Activated naive CD8-positive, alpha-beta T cell (primary cell): Measurements from ENCODE around the gene ZC3H18.

Experiments
- H3K27ac Mint-ChIP-seq: one replicate; pipeline ENCODE4 v1.8.0; 2021; ENCODE audit warnings: mixed read lengths
- H3K27me3 Mint-ChIP-seq: one replicate; pipeline ENCODE4 v1.8.0; 2021; ENCODE audit warnings: mixed read lengths
- H3K36me3 Mint-ChIP-seq: one replicate; pipeline ENCODE4 v1.8.0; 2021; ENCODE audit warnings: mixed read lengths
- H3K4me1 Mint-ChIP-seq: one replicate; pipeline ENCODE4 v1.8.0; 2021; ENCODE audit warnings: low read depth, mixed read lengths
- H3K4me3 Mint-ChIP-seq: one replicate; pipeline ENCODE4 v1.8.0; 2021; ENCODE audit warnings: mild to moderate bottlenecking, mixed read lengths
- H3K9me3 Mint-ChIP-seq: one replicate; pipeline ENCODE4 v1.8.0; 2021; ENCODE audit warnings: low read depth, mixed read lengths

ZC3H18 gene

GRCh38 chr16:88537859-88538258 lies 32.3 kb upstream of the ZC3H18 start:
- Mint-ChIP-seq H3K27me3 (peaks cover 2% of the 10 kb centered on the region), H3K4me1 (peaks cover 8% of the 10 kb centered on the region), H3K36me3 (no peaks in the 10 kb centered on the region), H3K4me3 (no peak overlapping the region), H3K27ac (no peak overlapping the region), H3K9me3 (no peaks in the 10 kb centered on the region)

DNA sequence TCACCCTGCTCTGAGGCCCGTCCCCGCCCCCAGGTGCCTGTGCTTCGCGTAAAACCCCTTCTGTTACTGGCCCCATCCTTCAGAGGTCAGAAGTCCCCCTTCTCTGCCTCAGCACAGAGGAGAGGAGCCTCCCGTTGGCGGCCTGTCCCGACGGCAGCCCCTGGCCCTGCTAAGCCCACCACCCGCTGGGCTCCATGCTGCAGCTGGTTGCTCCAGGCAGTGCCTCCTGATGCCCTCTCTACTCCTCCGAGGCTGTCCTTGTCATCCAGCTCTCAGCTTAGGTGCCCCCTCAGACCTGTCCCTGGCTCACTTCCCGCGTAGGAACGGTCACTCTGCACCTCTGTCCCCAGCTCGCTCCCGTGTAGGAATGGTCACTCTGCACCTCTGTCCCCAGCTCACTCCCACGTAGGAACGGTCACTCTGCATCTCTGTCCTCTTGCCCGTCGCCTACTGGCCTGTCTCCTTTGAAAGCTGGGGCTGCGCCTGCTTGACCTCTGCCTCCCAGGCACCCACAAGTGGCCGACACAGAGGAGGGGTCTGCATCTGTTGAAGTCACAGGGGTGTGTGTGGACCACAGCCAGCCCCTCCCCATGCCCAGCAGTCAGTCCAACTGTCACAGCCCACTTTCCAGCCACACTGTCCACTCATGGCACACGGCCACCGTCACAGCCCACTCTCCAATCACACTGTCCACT lies 31.7 kb upstream of the ZC3H18 start:
- peaks cover 3% of the 10 kb centered on the region for H3K36me3 Mint-ChIP-seq
- H3K4me3 Mint-ChIP-seq: no peak overlapping the region
- H3K27ac Mint-ChIP-seq: no peak overlapping the region
- peaks cover 8% of the 10 kb centered on the region for H3K4me1 Mint-ChIP-seq
- peaks cover 2% of the 10 kb centered on the region for H3K27me3 Mint-ChIP-seq
- H3K9me3 Mint-ChIP-seq: peaks cover 3% of the 10 kb centered on the region

DNA sequence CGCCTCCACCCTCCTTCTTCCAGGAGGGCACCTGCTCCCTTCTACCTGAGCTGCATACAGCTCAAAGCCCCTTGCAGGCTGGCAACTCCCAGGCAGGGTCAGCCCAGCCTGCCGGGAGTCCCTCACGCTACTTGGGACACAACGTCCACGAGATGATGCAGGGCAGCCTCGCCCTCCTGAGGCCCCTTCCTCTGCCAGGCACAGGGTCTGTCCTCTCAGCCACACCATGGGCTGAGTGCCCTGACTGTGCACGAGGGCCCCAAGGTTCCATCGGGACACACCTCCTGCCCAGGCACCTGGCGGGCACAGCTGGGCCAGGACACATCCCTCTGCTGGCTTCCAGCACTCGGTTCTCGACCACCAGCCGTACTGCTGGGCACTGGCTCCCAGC lies 30.9 kb upstream of the ZC3H18 start:
- Mint-ChIP-seq H3K27me3 (peaks cover 2% of the 10 kb centered on the region), H3K9me3 (peaks cover 6% of the 10 kb centered on the region), H3K4me1 (peaks cover 8% of the 10 kb centered on the region), H3K36me3 (peaks cover 5% of the 10 kb centered on the region), H3K4me3 (no peak overlapping the region), H3K27ac (no peak overlapping the region)

GRCh38 chr16:88539652-88540345 lies 30.4 kb upstream of the ZC3H18 start:
- Mint-ChIP-seq H3K27ac (no peak overlapping the region), H3K27me3 (peaks cover 2% of the 10 kb centered on the region), H3K4me3 (no peak overlapping the region), H3K4me1 (peaks cover 8% of the 10 kb centered on the region), H3K9me3 (peaks cover 6% of the 10 kb centered on the region), H3K36me3 (peaks cover 5% of the 10 kb centered on the region)

- Mint-ChIP-seq H3K4me1 (peaks cover 5% of the 10 kb centered on the region), H3K27ac (no peak overlapping the region)
Measured at GRCh38 chr16:88540346-88540977, 29.7 kb upstream of the ZC3H18 start.

GRCh38 chr16:88541831-88542616 lies 28.2 kb upstream of the ZC3H18 start:
- Mint-ChIP-seq H3K4me1 (no peaks in the 10 kb centered on the region), H3K27ac (no peak overlapping the region), H3K4me3 (no peak overlapping the region), H3K9me3 (peaks cover 6% of the 10 kb centered on the region), H3K36me3 (peaks cover 5% of the 10 kb centered on the region), H3K27me3 (peaks cover 9% of the 10 kb centered on the region)

More at GRCh38 chr16:88540346-88540977, 29.7 kb upstream of the ZC3H18 start:
- H3K4me3 Mint-ChIP-seq: no peak overlapping the region
- peaks cover 5% of the 10 kb centered on the region for H3K36me3 Mint-ChIP-seq
- H3K9me3 Mint-ChIP-seq: peaks cover 6% of the 10 kb centered on the region
- peaks cover 4% of the 10 kb centered on the region for H3K27me3 Mint-ChIP-seq

DNA sequence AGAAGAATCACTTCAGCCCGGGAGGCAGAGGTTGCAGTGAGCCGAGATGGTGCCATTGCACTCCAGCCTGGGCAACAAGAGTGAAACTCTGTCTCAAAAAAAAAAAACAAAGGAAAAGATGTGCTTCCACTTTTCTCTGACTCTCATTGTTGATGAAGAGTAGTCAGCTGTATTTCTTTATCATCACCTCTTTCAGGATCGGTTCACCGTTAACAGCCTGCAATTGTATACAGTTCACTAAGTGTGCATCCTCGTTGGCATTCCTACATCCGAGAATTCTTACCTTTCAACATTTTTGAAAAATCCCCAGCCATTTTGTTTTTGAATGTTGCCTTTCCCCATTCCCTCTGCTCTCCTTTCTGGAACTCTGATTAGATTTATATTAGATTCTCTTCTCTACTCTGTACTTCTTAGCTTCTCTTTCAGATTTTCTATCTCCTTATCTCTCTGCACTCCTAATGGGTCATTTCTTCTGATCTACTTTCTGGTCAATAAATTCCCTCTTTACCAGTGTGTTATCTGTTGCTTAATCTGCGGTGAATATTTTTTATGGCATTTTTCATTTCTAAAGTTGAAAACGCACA lies 26.9 kb upstream of the ZC3H18 start:
- Mint-ChIP-seq H3K9me3 (peaks cover 6% of the 10 kb centered on the region), H3K36me3 (peaks cover 5% of the 10 kb centered on the region), H3K4me3 (no peak overlapping the region), H3K27me3 (peaks cover 9% of the 10 kb centered on the region), H3K4me1 (no peaks in the 10 kb centered on the region), H3K27ac (no peak overlapping the region)

GRCh38 chr16:88545781-88546180 lies 24.4 kb upstream of the ZC3H18 start:
- Mint-ChIP-seq H3K4me3 (no peak overlapping the region), H3K27me3 (peaks cover 9% of the 10 kb centered on the region), H3K4me1 (peaks cover 6% of the 10 kb centered on the region), H3K36me3 (peaks cover 5% of the 10 kb centered on the region), H3K27ac (no peak overlapping the region), H3K9me3 (peaks cover 6% of the 10 kb centered on the region)

GRCh38 chr16:88548131-88548874 lies 21.9 kb upstream of the ZC3H18 start:
- peaks cover 4% of the 10 kb centered on the region for H3K36me3 Mint-ChIP-seq
- no peak overlapping the region for H3K4me3 Mint-ChIP-seq
- H3K9me3 Mint-ChIP-seq: peaks cover 5% of the 10 kb centered on the region
- peaks cover 8% of the 10 kb centered on the region for H3K27me3 Mint-ChIP-seq
- peaks cover 6% of the 10 kb centered on the region for H3K4me1 Mint-ChIP-seq
- no peak overlapping the region for H3K27ac Mint-ChIP-seq

DNA sequence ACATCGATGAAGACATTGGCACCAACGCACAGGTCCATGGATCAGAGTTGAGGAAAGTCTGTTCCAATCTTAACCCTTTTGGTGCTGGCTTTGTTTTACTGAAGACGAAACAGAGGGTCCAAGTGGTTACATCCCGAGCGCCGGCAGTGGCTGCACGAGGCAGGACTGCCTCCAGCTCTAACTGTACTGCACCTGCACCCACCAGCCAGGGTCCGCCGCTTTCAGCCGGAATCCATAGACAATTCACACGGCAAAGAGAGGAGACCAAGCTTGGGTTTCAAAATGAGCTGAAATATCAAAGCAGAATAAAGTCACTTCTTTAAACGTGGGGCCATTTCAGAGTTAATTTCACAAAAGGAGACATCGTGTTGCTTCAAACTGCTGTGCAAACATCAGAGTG lies 21.2 kb upstream of the ZC3H18 start:
- H3K4me1 Mint-ChIP-seq: peaks cover 6% of the 10 kb centered on the region
- H3K27me3 Mint-ChIP-seq: peaks cover 8% of the 10 kb centered on the region
- H3K4me3 Mint-ChIP-seq: no peak overlapping the region
- H3K9me3 Mint-ChIP-seq: no peaks in the 10 kb centered on the region
- H3K27ac Mint-ChIP-seq: no peak overlapping the region
- H3K36me3 Mint-ChIP-seq: no peaks in the 10 kb centered on the region

- Mint-ChIP-seq H3K4me3 (no peak overlapping the region), H3K27ac (no peak overlapping the region), H3K27me3 (peaks cover 8% of the 10 kb centered on the region), H3K36me3 (no peaks in the 10 kb centered on the region), H3K9me3 (no peaks in the 10 kb centered on the region), H3K4me1 (peaks cover 6% of the 10 kb centered on the region)
Measured at GRCh38 chr16:88549671-88550245, 20.4 kb upstream of the ZC3H18 start.

DNA sequence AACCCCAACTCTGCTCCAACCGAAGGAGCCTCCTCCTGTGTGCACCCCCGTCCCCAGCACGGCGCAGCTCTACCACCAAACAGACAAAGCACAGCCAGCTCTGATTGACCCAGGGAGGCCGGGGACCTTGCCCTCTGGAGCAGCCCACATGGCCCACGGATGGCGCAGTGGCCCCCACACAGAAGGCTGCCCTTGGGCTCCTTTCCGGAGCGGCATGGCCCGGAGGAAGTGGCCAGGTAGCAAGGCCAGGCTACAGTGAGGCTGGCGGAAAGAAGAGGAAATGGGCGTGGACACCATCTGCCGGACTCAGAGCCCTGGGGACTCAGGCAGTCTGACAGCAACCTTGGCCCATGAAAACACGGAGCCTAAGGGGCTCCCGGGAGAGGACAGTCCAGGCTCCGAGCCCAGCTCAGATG lies 19.9 kb upstream of the ZC3H18 start:
- H3K27me3 Mint-ChIP-seq: peaks cover 8% of the 10 kb centered on the region
- no peak overlapping the region for H3K27ac Mint-ChIP-seq
- H3K4me1 Mint-ChIP-seq: peaks cover 6% of the 10 kb centered on the region
- H3K36me3 Mint-ChIP-seq: no peaks in the 10 kb centered on the region
- no peaks in the 10 kb centered on the region for H3K9me3 Mint-ChIP-seq
- H3K4me3 Mint-ChIP-seq: no peak overlapping the region

GRCh38 chr16:88552166-88552565 lies 18.0 kb upstream of the ZC3H18 start:
- H3K4me3 Mint-ChIP-seq: no peak overlapping the region
- H3K27me3 Mint-ChIP-seq: peaks cover 8% of the 10 kb centered on the region
- no peaks in the 10 kb centered on the region for H3K36me3 Mint-ChIP-seq
- H3K27ac Mint-ChIP-seq: no peak overlapping the region
- H3K4me1 Mint-ChIP-seq: peaks cover 6% of the 10 kb centered on the region
- H3K9me3 Mint-ChIP-seq: no peaks in the 10 kb centered on the region

DNA sequence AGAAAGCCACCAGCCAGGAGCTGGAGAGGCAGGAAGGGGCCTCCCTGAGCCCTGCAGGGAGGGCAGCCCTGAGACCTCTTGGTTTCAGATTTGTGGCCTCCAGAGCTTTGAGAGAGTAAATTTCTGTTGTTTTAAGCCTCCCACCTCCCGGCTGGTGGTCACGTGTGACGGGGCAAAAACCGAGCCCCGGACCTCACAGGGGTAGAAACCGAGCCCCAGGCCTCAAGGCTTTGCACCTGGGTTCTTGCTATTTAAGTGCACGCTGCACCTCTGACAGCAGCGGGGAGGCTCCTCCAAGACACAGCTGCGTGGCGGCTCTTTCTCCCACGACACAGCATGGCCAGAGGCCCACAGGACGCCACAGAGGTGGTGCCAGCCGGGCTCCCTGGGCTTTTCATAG lies 17.4 kb upstream of the ZC3H18 start:
- H3K36me3 Mint-ChIP-seq: no peaks in the 10 kb centered on the region
- peaks cover 6% of the 10 kb centered on the region for H3K4me1 Mint-ChIP-seq
- peaks cover 10% of the 10 kb centered on the region for H3K27me3 Mint-ChIP-seq
- H3K4me3 Mint-ChIP-seq: no peak overlapping the region
- H3K27ac Mint-ChIP-seq: no peak overlapping the region
- H3K9me3 Mint-ChIP-seq: no peaks in the 10 kb centered on the region
